Fibroblast of lung (primary cell): ENCODE results near the gene STARD8. TPM values are rescaled to one million over a fixed set of nuclear protein-coding genes. Genes with fewer than 3 reads are reported as not detected.
A peak's percentile ranks its signal among the peaks of the same experiment; 100 is the strongest.

Experiments used
- DNase-seq, 2 donors: peaks; one replicate each; pipeline versions ENCODE4 v3.0.0 to v3.0.0-alpha.2; 2010; ENCODE audit warnings: low read depth in 2 of 2
- H2AFZ ChIP-seq: 2 replicates; pipeline ENCODE4 v1.5.1; 2012; ENCODE audit warnings: low read length, control low read depth, inconsistent platforms
- H3K27ac ChIP-seq: 2 replicates; pipeline ENCODE4 v1.5.1; 2011; ENCODE audit warnings: low read length, control low read depth; ENCODE audit not compliant: insufficient read depth
- H3K27me3 ChIP-seq: 2 replicates; pipeline ENCODE4 v1.5.1; 2011; ENCODE audit warnings: mild to moderate bottlenecking, low read length; ENCODE audit not compliant: control insufficient read depth, insufficient read depth
- H3K36me3 ChIP-seq: 2 replicates; pipeline ENCODE4 v1.5.1; 2011; ENCODE audit warnings: low read length; ENCODE audit not compliant: control insufficient read depth, insufficient read depth
- H3K4me1 ChIP-seq: 2 replicates; pipeline ENCODE4 v1.5.1; 2011; ENCODE audit warnings: low read length; ENCODE audit not compliant: control insufficient read depth, insufficient read depth; ENCODE audit errors: extremely low read depth
- H3K4me2 ChIP-seq: 2 replicates; pipeline ENCODE4 v1.5.1; 2011; ENCODE audit warnings: low read length, control low read depth; ENCODE audit not compliant: insufficient read depth; ENCODE audit errors: extremely low read depth
- H3K4me3 ChIP-seq, 4 experiments: fragments of 200-600 bp in 1 of 4; sonication (generic) in 1 of 4; replicated peaks in 1 of 4; 2 replicates each; pipeline ENCODE4 v1.5.1; 2011 to 2016; ENCODE audit warnings: low read length in 4 of 4, low read depth in 3 of 4, mild to moderate bottlenecking in 3 of 4, control low read depth in 2 of 4, inconsistent platforms in 1 of 4, mixed read lengths in 1 of 4; ENCODE audit not compliant: insufficient read depth in 1 of 4; ENCODE audit errors: control extremely low read depth in 1 of 4
- H3K79me2 ChIP-seq: 2 replicates; pipeline ENCODE4 v1.5.1; 2012; ENCODE audit warnings: mild to moderate bottlenecking, low read length, inconsistent platforms; ENCODE audit not compliant: control insufficient read depth, insufficient read depth
- H3K9ac ChIP-seq: 2 replicates; pipeline ENCODE4 v1.5.1; 2011; ENCODE audit warnings: mild to moderate bottlenecking, low read length, control low read depth; ENCODE audit not compliant: insufficient read depth
- H3K9me3 ChIP-seq: 2 replicates; pipeline ENCODE4 v1.5.1; 2012; ENCODE audit warnings: low read depth, low read length; ENCODE audit not compliant: control insufficient read depth, insufficient read depth
- H4K20me1 ChIP-seq: 2 replicates; pipeline ENCODE4 v1.5.1; 2011; ENCODE audit warnings: low read length; ENCODE audit not compliant: control insufficient read depth, insufficient read depth; ENCODE audit errors: extremely low read depth
- CTCF ChIP-seq, 2 donors: IDR thresholded peaks in 1 of 2; conservative IDR thresholded peaks in 1 of 2; 1 replicate in 1 of 2; 2 replicates in 1 of 2; pipeline ENCODE4 v1.5.1; 2011 to 2012; ENCODE audit warnings: low read length in 2 of 2, control low read depth in 1 of 2, inconsistent platforms in 1 of 2, low read depth in 1 of 2, mild to moderate bottlenecking in 1 of 2
- EZH2 ChIP-seq: IDR thresholded peaks from 2 replicates; pipeline ENCODE4 v1.5.1; 2012; ENCODE audit warnings: low read length, control low read depth, mild to moderate bottlenecking; ENCODE audit errors: missing control alignments
- polyA minus RNA-seq: library from RNA; depleted of rRNA, polyadenylated mRNA; stranded (reverse); fragments of >200 nt; gene quantifications from 2 replicates; pipeline ENCODE4 v1.2.3, GENCODE V29; 2011; ENCODE audit warnings: low replicate concordance
- polyA plus RNA-seq, 2 donors: library from polyadenylated mRNA; depleted of rRNA in 1 of 2; stranded (reverse) in 1 of 2; unstranded in 1 of 2; fragments of >200 nt; gene quantifications; 2 replicates each; pipeline ENCODE4 v1.2.1, GENCODE V29; 2011 to 2012; ENCODE audit warnings: missing spikeins in 1 of 2
- total RNA-seq: library from RNA; depleted of rRNA; stranded (reverse); fragments of >200 nt; gene quantifications from 2 replicates; pipeline ENCODE4 v1.2.1, GENCODE V29; 2014

The STARD8 gene, protein sequence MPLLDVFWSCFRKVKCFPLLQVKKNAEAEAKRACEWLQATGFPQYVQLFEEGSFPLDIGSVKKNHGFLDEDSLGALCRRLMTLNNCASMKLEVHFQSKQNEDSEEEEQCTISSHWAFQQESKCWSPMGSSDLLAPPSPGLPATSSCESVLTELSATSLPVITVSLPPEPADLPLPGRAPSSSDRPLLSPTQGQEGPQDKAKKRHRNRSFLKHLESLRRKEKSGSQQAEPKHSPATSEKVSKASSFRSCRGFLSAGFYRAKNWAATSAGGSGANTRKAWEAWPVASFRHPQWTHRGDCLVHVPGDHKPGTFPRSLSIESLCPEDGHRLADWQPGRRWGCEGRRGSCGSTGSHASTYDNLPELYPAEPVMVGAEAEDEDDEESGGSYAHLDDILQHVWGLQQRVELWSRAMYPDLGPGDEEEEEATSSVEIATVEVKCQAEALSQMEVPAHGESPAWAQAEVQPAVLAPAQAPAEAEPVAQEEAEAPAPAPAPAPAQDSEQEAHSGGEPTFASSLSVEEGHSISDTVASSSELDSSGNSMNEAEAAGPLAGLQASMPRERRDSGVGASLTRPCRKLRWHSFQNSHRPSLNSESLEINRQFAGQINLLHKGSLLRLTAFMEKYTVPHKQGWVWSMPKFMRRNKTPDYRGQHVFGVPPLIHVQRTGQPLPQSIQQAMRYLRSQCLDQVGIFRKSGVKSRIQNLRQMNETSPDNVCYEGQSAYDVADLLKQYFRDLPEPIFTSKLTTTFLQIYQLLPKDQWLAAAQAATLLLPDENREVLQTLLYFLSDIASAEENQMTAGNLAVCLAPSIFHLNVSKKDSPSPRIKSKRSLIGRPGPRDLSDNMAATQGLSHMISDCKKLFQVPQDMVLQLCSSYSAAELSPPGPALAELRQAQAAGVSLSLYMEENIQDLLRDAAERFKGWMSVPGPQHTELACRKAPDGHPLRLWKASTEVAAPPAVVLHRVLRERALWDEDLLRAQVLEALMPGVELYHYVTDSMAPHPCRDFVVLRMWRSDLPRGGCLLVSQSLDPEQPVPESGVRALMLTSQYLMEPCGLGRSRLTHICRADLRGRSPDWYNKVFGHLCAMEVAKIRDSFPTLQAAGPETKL
- total RNA-seq (1.5 TPM in 2 replicates), polyA plus RNA-seq (0.76 and 1.1 TPM in 2 replicates), polyA minus RNA-seq (1.9 and 4.3 TPM in 2 replicates)
- polyA plus RNA-seq (2012) = 0.83 and 1.3 TPM in 2 replicates

DNA sequence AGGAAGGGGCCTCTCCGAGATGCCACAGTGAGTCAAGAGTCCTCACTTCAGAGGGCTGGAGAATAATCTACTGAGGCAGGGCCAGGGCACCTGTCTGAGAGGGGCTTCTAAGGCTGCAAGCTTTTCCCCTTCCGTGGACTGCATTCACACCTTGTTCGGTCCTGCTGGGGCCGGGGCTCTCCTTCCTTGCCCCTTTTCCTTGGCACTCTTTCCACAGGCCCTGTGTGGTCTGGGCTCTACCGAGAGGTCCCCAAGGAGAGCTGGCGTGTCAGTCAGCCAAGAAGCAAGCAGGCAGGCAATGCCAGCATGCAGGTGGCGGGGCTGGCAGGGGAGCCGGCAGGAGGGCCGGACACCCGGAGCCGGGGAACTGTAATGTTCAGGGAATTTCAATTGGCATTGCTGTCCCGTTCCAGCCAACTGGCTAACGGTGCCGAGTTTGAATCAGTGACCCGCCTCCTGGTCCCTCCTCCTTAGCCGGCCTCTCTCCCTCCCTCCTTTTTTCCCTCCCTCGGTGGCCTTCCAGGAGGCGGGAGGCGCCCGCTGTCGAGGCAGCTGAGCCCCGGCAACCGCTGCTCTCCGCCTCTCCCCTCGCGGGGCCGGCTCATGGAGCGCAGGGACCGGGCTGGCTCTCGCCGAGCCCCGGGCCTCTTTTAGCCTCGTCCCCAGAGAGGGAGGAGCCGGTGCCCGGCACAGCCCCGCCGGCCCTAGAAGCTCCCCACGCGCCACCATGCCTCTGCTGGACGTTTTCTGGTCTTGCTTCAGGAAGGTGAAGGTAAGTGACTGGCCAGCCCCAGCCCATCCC, at the start of gene STARD8:
STARD8 (plus strand) TSS at position 511 of the 802 bp plus-strand sequence; CDS start at position 728, 217 bp downstream.
- H4K20me1 ChIP-seq = no peaks in the 10 kb centered on the region
- peak within 1 kb of the TSS; percentile 14 to 52 (median 25) for H3K4me3 ChIP-seq
- peak; percentile 40 to 61 for DNase-seq
- no peaks in the 10 kb centered on the region for H3K4me1 ChIP-seq
- H3K9me3 ChIP-seq = no peaks in the 10 kb centered on the region
- TF ChIP-seq CTCF (conservative IDR thresholded peaks at IDR 0.05 in 1 of 2, IDR thresholded peaks at IDR 0.05 in 1 of 2; ENCODE audit: low read depth in 1 of 2, low read length in 2 of 2) (no peak), EZH2 (no peak)
- no peaks in the 10 kb centered on the region for H3K79me2 ChIP-seq
- no peak within 1 kb of the TSS for H3K9ac ChIP-seq
- peak within 1 kb of the TSS; percentile 7 for H2AFZ ChIP-seq
- no peak within 1 kb of the TSS for H3K27ac ChIP-seq
- H3K4me2 ChIP-seq = peak within 1 kb of the TSS; percentile 68
- no peaks in the 10 kb centered on the region for H3K27me3 ChIP-seq
- no peaks in the 10 kb centered on the region for H3K36me3 ChIP-seq

- TF ChIP-seq EZH2 = no peak
- no peak for TF ChIP-seq CTCF (conservative IDR thresholded peaks at IDR 0.05 in 1 of 2, IDR thresholded peaks at IDR 0.05 in 1 of 2; ENCODE audit: low read depth in 1 of 2, low read length in 2 of 2)
- DNase-seq = no peak
- H3K4me2 ChIP-seq = no peak overlapping the region
- H3K27ac ChIP-seq = no peak overlapping the region
- no peaks in the 10 kb centered on the region for H3K79me2 ChIP-seq
- no peaks in the 10 kb centered on the region for H3K4me1 ChIP-seq
- no peaks in the 10 kb centered on the region for H3K36me3 ChIP-seq
- no peak overlapping the region for H2AFZ ChIP-seq
- H3K27me3 ChIP-seq = no peaks in the 10 kb centered on the region
- no peak overlapping the region for H3K4me3 ChIP-seq
- H3K9me3 ChIP-seq = no peaks in the 10 kb centered on the region
- no peak overlapping the region for H3K9ac ChIP-seq
- H4K20me1 ChIP-seq = no peaks in the 10 kb centered on the region
These were observed 48.6 kb upstream of the STARD8 start for GRCh38 chrX:68598841-68599240.
